Fibroblast of pulmonary artery (primary cell): Measurements from ENCODE around the gene PRDM16.

ENCODE experiments used
- DNase-seq: peaks from one replicate; pipeline ENCODE4 v3.0.0-alpha.2; 2010; ENCODE audit warnings: low read depth
- H3K4me3 ChIP-seq: replicated peaks from 2 replicates; pipeline ENCODE4 v1.5.1; 2011; ENCODE audit warnings: low read depth, mild to moderate bottlenecking, control low read depth, low read length, moderate library complexity
- TF ChIP-seq, protein P1 (sequence below): IDR thresholded peaks from 2 replicates; pipeline ENCODE4 v1.5.1; 2011; ENCODE audit warnings: mild to moderate bottlenecking, control low read depth, low read length, inconsistent platforms; ENCODE audit errors: missing control alignments

PRDM16 gene

DNA sequence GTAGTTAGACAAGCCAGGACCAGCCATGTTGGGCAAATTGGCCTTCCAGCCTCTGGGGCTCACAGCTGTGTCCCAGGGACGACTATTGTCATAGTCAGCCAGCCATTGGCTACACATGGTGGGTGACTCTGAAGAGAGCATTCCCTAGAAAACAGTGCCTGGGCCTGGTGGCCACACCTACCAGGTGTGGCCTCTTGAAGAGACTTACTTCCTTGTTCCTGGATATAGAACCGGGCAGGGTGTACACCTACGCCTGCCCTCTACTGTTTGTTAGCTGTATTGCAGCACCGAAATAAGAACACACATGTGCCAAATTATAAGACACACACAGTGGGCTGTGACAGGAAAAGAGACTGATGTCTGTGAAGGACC, 250.9 kb downstream of the PRDM16 start:
- DNase-seq: peak; percentile 62
- no peak overlapping the region for H3K4me3 ChIP-seq
- TF ChIP-seq, protein P1, sequence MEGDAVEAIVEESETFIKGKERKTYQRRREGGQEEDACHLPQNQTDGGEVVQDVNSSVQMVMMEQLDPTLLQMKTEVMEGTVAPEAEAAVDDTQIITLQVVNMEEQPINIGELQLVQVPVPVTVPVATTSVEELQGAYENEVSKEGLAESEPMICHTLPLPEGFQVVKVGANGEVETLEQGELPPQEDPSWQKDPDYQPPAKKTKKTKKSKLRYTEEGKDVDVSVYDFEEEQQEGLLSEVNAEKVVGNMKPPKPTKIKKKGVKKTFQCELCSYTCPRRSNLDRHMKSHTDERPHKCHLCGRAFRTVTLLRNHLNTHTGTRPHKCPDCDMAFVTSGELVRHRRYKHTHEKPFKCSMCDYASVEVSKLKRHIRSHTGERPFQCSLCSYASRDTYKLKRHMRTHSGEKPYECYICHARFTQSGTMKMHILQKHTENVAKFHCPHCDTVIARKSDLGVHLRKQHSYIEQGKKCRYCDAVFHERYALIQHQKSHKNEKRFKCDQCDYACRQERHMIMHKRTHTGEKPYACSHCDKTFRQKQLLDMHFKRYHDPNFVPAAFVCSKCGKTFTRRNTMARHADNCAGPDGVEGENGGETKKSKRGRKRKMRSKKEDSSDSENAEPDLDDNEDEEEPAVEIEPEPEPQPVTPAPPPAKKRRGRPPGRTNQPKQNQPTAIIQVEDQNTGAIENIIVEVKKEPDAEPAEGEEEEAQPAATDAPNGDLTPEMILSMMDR: peak; percentile 68

DNA sequence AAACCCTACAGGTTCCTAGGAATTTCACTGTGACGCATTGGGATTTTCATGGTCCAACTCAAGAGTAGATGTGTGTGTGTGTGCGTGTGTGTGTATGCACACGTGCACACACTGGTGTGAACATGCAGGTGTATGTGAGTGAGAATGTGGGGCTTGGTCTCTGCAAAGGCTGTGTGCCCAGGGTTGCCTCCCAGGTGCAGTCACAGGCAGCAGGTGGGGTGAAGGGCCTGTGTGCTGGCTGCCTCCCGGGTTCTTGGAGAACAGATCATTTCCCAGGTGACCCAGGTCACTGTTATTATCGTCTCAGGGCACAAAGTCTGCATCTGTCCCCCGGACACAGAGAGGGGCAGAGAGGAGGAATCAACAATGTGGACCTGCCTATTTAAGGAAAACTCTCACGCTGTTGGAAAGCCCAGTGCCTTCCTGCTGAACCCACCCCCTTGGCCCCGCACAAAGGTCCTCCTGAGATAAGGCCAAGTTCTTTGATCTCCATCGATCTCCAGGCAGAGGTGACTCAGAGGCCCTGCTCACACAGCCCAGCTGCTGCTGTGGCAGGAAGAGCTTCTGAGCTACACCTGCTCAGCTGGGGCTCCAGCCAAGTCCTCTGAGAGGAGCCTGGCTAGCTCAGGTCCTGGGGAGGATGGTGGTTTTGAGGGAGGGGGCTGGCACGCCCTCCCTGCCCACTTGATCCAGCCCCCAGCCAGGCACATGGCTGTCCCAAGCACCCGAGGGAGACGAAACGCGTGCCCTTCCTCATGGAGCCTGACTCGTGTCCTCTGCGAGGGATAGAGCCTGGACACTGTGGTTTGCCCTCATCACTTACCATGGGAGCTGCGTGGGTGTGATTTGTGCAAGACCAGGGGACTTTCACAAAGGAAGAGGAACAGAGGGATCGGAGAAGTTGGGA, 251.5 kb downstream of the PRDM16 start:
- H3K4me3 ChIP-seq: no peak overlapping the region
- TF ChIP-seq, protein P1: no peak
- no peak for DNase-seq

DNA sequence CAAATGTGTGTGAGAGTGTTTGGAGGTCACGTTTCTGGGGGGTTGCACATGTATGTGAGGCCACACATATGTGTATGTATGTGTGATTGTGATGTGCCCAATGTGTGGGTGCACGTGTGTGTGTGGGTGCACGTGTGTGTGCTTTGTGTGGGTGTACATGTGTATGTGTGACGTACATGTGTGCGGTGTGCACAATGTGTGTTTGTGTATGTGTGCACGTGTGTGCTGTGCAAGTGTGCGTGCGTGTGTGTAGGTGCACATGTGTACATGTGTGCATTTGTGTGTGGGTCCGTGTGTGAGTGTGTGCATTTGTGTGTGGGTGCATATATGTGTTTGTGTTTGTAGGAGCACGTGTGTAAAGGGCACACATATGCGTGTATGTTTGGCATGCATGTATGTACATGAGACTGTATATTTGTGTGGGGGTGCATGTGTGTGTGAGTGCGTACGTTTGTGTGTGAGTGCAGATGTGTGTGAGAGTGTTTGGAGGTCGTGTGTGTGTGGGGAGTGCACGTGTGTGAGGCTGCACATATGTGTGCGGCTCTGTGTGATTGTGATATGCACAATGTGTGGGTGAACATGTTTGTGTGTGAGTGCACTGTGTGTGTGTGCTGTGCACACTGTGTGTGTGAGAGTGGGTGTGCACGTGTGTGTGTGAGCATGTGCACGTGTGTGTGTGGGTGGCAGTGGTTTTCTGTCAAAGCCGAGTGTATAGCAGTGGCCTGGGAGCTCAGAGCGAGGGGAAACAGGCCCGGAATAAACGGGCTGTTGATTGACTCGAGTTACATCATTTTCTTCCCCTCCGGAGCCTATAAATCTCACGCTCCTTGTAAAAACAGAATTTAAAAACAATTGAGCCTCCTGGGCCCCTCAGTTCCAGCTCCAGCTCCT, 252.8 kb downstream of the PRDM16 start:
- TF ChIP-seq, protein P1: no peak
- no peak for DNase-seq
- no peak overlapping the region for H3K4me3 ChIP-seq

DNA sequence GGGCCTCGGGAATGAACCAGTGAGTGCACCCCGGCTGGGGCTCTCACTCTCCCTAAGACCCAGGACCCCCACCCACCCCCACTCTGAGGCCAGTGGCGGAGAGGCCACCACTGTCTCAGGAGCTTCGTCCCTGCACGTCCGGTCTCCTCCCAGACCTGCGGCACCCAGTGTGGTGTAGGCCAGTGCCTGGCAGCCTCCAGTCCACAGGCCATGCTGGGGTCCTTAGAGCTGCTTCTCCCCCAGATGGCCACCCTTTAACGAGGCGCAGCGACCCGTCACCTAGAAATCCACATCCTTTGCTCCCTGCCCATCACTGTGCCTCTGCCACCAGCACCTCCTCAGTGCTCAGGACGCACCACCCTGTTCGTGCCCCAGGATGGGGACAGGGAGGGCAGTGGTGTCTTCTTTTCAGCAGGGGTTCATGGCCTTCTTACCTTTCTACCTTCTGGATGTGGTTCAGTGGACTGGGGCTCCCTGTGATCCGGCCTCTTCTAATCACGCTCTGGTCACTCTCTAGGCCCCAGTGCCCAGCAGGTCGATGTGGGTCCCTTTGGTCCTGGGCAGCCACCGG, 253.5 kb downstream of the PRDM16 start:
- DNase-seq: no peak
- TF ChIP-seq, protein P1: no peak
- H3K4me3 ChIP-seq: no peak overlapping the region

DNA sequence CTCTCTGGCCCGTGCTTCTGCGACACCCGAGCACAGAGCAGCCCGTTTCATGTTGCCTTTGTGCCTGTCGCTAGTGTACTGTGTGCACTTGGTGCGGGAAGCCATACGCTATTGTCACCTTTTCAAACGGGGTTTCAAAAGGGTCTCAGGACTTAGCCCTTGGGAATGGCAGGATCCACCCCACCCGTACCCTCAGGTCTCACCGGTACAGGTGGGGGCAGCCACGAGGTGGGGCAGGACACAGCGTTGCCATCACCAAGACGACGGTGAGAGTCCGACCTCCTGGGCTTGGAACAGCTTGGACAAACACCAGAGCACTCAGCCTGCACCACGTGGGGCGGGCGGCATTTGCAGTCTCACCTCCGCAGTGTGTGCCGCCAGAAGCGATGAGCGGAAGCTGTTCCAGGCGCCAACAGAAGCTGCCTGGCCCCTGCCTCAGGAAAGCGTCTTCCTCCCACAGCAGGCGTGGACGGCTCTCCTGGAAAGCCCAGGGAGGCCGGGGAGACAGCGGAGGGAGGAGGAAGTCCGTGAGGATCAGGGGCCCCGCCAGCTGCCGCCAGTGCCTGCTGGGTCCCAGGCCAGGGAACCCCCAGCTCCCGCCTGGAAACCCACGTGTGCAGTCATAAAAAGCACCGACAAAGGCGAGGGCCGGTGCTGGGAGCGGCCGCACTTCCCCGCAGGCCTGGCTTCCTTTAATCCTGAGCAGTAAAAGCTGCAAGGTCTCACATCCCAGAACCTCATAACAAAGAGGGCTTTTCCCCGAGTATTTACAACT, 254.2 kb downstream of the PRDM16 start:
- TF ChIP-seq, protein P1: no peak
- H3K4me3 ChIP-seq: no peak overlapping the region
- no peak for DNase-seq

DNA sequence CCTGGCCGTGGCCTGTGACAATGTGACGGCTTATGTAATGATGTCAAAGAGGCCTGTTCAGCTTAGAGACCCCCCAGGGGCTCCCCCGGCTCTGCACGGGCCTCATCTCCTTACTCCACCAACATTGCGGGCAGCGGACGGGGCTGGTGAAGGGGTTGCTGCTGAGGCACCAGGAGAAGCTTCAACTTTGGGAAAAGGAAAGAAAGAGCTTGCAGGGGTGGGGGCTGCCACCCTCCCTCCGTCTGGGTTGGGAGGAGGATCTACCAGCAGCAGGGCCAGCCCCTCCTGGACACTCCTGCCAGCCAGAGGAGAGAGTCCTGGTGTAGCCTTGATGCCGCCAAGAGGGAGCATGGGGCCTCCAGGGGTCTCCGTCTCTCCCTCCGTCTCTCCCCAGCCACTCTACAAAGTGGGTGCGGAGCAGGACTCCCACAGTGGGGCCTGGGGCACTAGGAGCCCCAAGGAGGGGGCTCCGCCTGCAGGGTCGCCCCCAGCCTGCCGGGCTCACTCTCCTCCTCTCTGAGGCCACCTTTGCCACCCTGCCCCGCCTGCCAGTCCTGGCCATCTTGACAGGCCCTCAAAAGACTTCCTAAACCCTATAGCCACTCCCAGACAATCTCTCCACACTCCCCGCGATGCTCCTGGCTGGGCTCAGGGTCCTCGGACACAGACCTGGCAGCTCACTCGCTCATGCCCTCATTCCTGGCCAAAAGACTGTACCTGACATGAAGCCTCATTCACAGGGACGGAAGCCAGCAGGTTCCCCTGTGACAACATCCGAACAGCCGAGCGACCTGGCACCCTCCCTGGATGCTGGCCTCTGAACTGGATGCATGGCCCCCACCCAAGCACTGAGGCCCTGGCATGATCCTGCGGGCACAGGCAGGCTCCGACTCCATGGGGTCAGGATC, 255.0 kb downstream of the PRDM16 start:
- no peak for DNase-seq
- no peak overlapping the region for H3K4me3 ChIP-seq
- TF ChIP-seq, protein P1: no peak
